GOT3 (cell line): Measurements from ENCODE around the gene PPP2R2C.

Experiments used
- DNase-seq: peaks from one replicate; lab custom pipeline; 2025; ENCODE audit warnings: mixed read lengths; lab: John Stamatoyannopoulos, UW

PPP2R2C gene

GRCh38 chr4:6401797-6402196 lies 70.6 kb downstream of the PPP2R2C start:
- no peak for DNase-seq

GRCh38 chr4:6396696-6397236 lies 75.6 kb downstream of the PPP2R2C start:
- no peak for DNase-seq

GRCh38 chr4:6395466-6396228 lies 76.8 kb downstream of the PPP2R2C start:
- no peak for DNase-seq

GRCh38 chr4:6394671-6395081 lies 77.7 kb downstream of the PPP2R2C start:
- no peak for DNase-seq

- DNase-seq: no peak
Observed at GRCh38 chr4:6393544-6394475, 78.6 kb downstream of the PPP2R2C start.

GRCh38 chr4:6393066-6393465 lies 79.3 kb downstream of the PPP2R2C start:
- DNase-seq: no peak

GRCh38 chr4:6392407-6392806 lies 80.0 kb downstream of the PPP2R2C start:
- no peak for DNase-seq

- DNase-seq: no peak
Observed at GRCh38 chr4:6391852-6392188, 80.6 kb downstream of the PPP2R2C start.

GRCh38 chr4:6391186-6391851 lies 81.1 kb downstream of the PPP2R2C start:
- DNase-seq: no peak

- DNase-seq: no peak
Observed at GRCh38 chr4:6390356-6390755, 82.1 kb downstream of the PPP2R2C start.

- no peak for DNase-seq
Observed at GRCh38 chr4:6389142-6389825, 83.1 kb downstream of the PPP2R2C start.

- DNase-seq: no peak
Observed at GRCh38 chr4:6388713-6389112, 83.7 kb downstream of the PPP2R2C start.

- DNase-seq: no peak
Observed at GRCh38 chr4:6387946-6388345, 84.5 kb downstream of the PPP2R2C start.

- no peak for DNase-seq
Observed at GRCh38 chr4:6386091-6386490, 86.3 kb downstream of the PPP2R2C start.

- DNase-seq: no peak
Observed at GRCh38 chr4:6385288-6385687, 87.1 kb downstream of the PPP2R2C start.

- DNase-seq: no peak
Observed at GRCh38 chr4:6384541-6384940, 87.9 kb downstream of the PPP2R2C start.

- DNase-seq: no peak
Observed at GRCh38 chr4:6383929-6384328, 88.5 kb downstream of the PPP2R2C start.

- no peak for DNase-seq
Observed at GRCh38 chr4:6383009-6383404, 89.4 kb downstream of the PPP2R2C start.

- no peak for DNase-seq
Observed at GRCh38 chr4:6381571-6382123, 90.8 kb downstream of the PPP2R2C start.

- DNase-seq: no peak
Observed at GRCh38 chr4:6380746-6381410, 91.5 kb downstream of the PPP2R2C start.
